Measurements from ENCODE around the gene VMO1. TPM values are rescaled to one million over a fixed set of nuclear protein-coding genes. Genes with fewer than 3 reads are reported as not detected.

The VMO1 gene
- polyA plus RNA-seq, 1 of the 3 experiments (the other 2 are of a cell fraction): 1.3 TPM

- DNase-seq: no peak
- ChIA-PET CTCF (no interaction called here), POLR2A (no interaction called here)
- Histone ChIP-seq H3K36me3 (replicated peaks in 1 of 2; ENCODE audit: control insufficient read depth in 1 of 2, insufficient read depth in 2 of 2, low read length in 1 of 2) (peaks cover 10 to 15% of the 10 kb centered on the region in 2 experiments), H3K4me1 (ENCODE audit: control insufficient read depth in 1 of 2, insufficient read depth in 2 of 2, low read depth in 1 of 2, low read length in 1 of 2) (no peaks in the 10 kb centered on the region), H3K9me2 (no peaks in the 10 kb centered on the region), H3K79me2 (ENCODE audit: insufficient read depth) (no peaks in the 10 kb centered on the region), H3K9me3 (no peaks in the 10 kb centered on the region), H2AFZ (ENCODE audit: low read depth) (no peak overlapping the region), H4K20me1 (ENCODE audit: insufficient read depth) (no peaks in the 10 kb centered on the region), H3K4me3 (ENCODE audit: low read depth in 2 of 2, low read length in 1 of 2) (no peak overlapping the region), H3K4me2 (no peak overlapping the region), H3K27ac (ENCODE audit: low read depth in 2 of 2, low read length in 1 of 2) (no peak overlapping the region), H3K9ac (no peak overlapping the region), H3K27me3 (ENCODE audit: insufficient read depth) (no peaks in the 10 kb centered on the region), H3F3A (replicated peaks; ENCODE audit: insufficient read depth) (no peaks in the 10 kb centered on the region)
- TF ChIP-seq TAF1 (IDR thresholded peaks at IDR 0.05; ENCODE audit: borderline replicate concordance, low read depth, low read length) (no peak), EP300 (IDR thresholded peaks at IDR 0.05; ENCODE audit: borderline replicate concordance in 1 of 2, low read depth in 1 of 2, low read length in 1 of 2) (no peak), FOXM1 (IDR thresholded peaks at IDR 0.05; ENCODE audit: low read depth) (no peak), MAX (IDR thresholded peaks at IDR 0.05; ENCODE audit: low read depth) (no peak), FOSL2 (IDR thresholded peaks at IDR 0.05; ENCODE audit: borderline replicate concordance, low read depth) (no peak)
- TF ChIP-seq, protein P1, sequence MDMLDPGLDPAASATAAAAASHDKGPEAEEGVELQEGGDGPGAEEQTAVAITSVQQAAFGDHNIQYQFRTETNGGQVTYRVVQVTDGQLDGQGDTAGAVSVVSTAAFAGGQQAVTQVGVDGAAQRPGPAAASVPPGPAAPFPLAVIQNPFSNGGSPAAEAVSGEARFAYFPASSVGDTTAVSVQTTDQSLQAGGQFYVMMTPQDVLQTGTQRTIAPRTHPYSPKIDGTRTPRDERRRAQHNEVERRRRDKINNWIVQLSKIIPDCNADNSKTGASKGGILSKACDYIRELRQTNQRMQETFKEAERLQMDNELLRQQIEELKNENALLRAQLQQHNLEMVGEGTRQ (IDR thresholded peaks at IDR 0.05; ENCODE audit: borderline replicate concordance, low read depth, low read length): no peak
- WGBS (ENCODE audit: low lambda C conversion rate): 77% methylated on average over 5 of the region's 13 CpGs
Observed at GRCh38 chr17:4816826-4817225, 30.7 kb upstream of the VMO1 start.

GRCh38 chr17:4815043-4815675, 29.0 kb upstream of the VMO1 start:
- Histone ChIP-seq H3F3A (replicated peaks; ENCODE audit: insufficient read depth) (no peaks in the 10 kb centered on the region), H3K4me2 (no peak overlapping the region), H3K79me2 (ENCODE audit: insufficient read depth) (no peaks in the 10 kb centered on the region), H3K4me1 (ENCODE audit: control insufficient read depth in 1 of 2, insufficient read depth in 2 of 2, low read depth in 1 of 2, low read length in 1 of 2) (no peaks in the 10 kb centered on the region), H4K20me1 (ENCODE audit: insufficient read depth) (no peaks in the 10 kb centered on the region), H2AFZ (ENCODE audit: low read depth) (no peak overlapping the region), H3K9me2 (no peaks in the 10 kb centered on the region), H3K27ac (ENCODE audit: low read depth in 2 of 2, low read length in 1 of 2) (no peak overlapping the region), H3K9me3 (no peaks in the 10 kb centered on the region), H3K4me3 (ENCODE audit: low read depth in 2 of 2, low read length in 1 of 2) (no peak overlapping the region), H3K36me3 (replicated peaks in 1 of 2; ENCODE audit: control insufficient read depth in 1 of 2, insufficient read depth in 2 of 2, low read length in 1 of 2) (peaks cover 10 to 11% of the 10 kb centered on the region in 2 experiments), H3K9ac (no peak overlapping the region), H3K27me3 (ENCODE audit: insufficient read depth) (no peaks in the 10 kb centered on the region)
- no peak for TF ChIP-seq CHD2 (IDR thresholded peaks at IDR 0.05; ENCODE audit: low read length, partially characterized antibody)
- TF ChIP-seq MEF2A (IDR thresholded peaks at IDR 0.05; ENCODE audit: borderline replicate concordance, low read depth): no peak
- TF ChIP-seq, protein P2, sequence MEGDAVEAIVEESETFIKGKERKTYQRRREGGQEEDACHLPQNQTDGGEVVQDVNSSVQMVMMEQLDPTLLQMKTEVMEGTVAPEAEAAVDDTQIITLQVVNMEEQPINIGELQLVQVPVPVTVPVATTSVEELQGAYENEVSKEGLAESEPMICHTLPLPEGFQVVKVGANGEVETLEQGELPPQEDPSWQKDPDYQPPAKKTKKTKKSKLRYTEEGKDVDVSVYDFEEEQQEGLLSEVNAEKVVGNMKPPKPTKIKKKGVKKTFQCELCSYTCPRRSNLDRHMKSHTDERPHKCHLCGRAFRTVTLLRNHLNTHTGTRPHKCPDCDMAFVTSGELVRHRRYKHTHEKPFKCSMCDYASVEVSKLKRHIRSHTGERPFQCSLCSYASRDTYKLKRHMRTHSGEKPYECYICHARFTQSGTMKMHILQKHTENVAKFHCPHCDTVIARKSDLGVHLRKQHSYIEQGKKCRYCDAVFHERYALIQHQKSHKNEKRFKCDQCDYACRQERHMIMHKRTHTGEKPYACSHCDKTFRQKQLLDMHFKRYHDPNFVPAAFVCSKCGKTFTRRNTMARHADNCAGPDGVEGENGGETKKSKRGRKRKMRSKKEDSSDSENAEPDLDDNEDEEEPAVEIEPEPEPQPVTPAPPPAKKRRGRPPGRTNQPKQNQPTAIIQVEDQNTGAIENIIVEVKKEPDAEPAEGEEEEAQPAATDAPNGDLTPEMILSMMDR (IDR thresholded peaks at IDR 0.05): peak; percentile 35; the same call in 1 of the 2 replicates
- no peak for TF ChIP-seq IRF3 (IDR thresholded peaks at IDR 0.05; ENCODE audit: low read depth, low read length)
- no peak for TF ChIP-seq GABPA (IDR thresholded peaks at IDR 0.05; ENCODE audit: low read depth)
- TF ChIP-seq MXI1 (IDR thresholded peaks at IDR 0.05; ENCODE audit: low read depth, low read length): no peak
- 0 out of 2 replicates have a peak, but pooled peaks have one; percentile 11 for TF ChIP-seq SMC3 (IDR thresholded peaks at IDR 0.05; ENCODE audit: low read depth, low read length)
- WGBS (ENCODE audit: low lambda C conversion rate): 95% methylated on average over 6 of the region's 7 CpGs
- CTCF ChIA-PET: interaction anchor here (0.6 to 1.1 kb wide), 2 partner anchors 9 to 25 kb away, joined by 3 read pairs; partner anchors contain the start of gene PLD2
- no peak for DNase-seq
- POLR2A ChIA-PET: no interaction called here

All from SK-N-SH (cell line).